Lower leg skin (tissue), 4 donors: Measurements from ENCODE around the gene NACC2. TPM values are rescaled to one million over a fixed set of nuclear protein-coding genes. Genes with fewer than 3 reads are reported as not detected.
A peak's percentile ranks its signal among the peaks of the same experiment; 100 is the strongest.
"Not testable (repeated sequence)": the region's sequence is repeated elsewhere in the genome, so short reads cannot be mapped to it uniquely, and the experiment has no call there.

Experiments used
- DNase-seq, 2 donors: peaks; one replicate each; pipeline ENCODE4 v3.0.0-alpha.2; 2019; ENCODE audit warnings: low spot score in 2 of 2
- H3K4me3 ChIP-seq: fragments of 200-600 bp; sonication (generic); 2 replicates; pipeline ENCODE4 v1.5.1; 2017; ENCODE audit warnings: mild to moderate bottlenecking, low read depth; ENCODE audit not compliant: poor library complexity, severe bottlenecking
- POLR2A ChIP-seq, 2 donors: fragments of 450-650 bp; IDR thresholded peaks; one replicate each; pipeline ENCODE4 v1.6.1; 2016 to 2017; ENCODE audit warnings: antibody characterized with exemption in 2 of 2, mild to moderate bottlenecking in 1 of 2, moderate library complexity in 1 of 2
- WGBS, 2 donors: methylation state at CpG; one replicate each; pipeline ENCODE4 v1.1.5; 2018; 5-methylcytosine and 5-hydroxymethylcytosine counted together
- intact Hi-C: fragments of 100-400 bp; cut with DNase I; formaldehyde crosslinking; loops from one replicate; pipeline ENCODE4 v1.15.0; 2023; ENCODE audit warnings: low total_unique reads
- total RNA-seq, 4 donors: library from RNA; depleted of rRNA; stranded (reverse); fragments of >200 nt; gene quantifications; one replicate each; pipeline ENCODE4 v1.1.0, GENCODE V29; 2016
- TF ChIP-seq, protein P1 (sequence below), 3 donors: fragments of 450-650 bp; IDR thresholded peaks; one replicate each; pipeline ENCODE4 v1.5.1; 2016; ENCODE audit warnings: antibody characterized with exemption in 3 of 3, mild to moderate bottlenecking in 3 of 3, moderate library complexity in 2 of 3

The NACC2 gene
- total RNA-seq, 4 donors from 2014 or later: 9.1 to 17.3 (median 13.4) TPM

DNA sequence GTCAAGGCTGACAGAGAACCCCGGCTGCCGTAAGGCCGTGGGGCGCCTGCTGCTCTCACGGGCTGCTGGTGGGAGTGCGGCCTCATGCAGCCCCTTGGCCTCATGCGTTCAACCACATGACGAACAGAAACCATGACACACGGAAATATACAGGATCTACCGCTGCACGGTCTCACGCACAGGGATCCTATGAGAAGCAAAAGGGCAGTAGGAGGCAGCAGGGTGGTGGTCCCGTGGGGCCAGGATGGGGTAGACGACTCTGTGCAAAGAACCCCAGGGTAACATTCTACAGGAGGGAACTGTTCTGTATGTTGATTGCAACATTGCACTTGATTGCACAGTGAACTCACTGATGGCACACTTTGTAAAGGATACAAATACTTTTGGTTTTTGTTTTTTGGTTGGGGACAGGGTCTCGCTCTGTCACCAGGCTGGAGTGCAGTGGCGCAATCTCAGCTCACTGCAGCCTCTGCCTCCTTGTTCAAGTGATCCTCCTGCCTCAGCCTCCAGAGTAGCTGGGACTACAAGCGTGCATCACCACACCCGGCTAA lies 51.6 kb downstream of the NACC2 start:
- TF ChIP-seq POLR2A (IDR thresholded peaks at IDR 0.05): no peak
- TF ChIP-seq, protein P1, sequence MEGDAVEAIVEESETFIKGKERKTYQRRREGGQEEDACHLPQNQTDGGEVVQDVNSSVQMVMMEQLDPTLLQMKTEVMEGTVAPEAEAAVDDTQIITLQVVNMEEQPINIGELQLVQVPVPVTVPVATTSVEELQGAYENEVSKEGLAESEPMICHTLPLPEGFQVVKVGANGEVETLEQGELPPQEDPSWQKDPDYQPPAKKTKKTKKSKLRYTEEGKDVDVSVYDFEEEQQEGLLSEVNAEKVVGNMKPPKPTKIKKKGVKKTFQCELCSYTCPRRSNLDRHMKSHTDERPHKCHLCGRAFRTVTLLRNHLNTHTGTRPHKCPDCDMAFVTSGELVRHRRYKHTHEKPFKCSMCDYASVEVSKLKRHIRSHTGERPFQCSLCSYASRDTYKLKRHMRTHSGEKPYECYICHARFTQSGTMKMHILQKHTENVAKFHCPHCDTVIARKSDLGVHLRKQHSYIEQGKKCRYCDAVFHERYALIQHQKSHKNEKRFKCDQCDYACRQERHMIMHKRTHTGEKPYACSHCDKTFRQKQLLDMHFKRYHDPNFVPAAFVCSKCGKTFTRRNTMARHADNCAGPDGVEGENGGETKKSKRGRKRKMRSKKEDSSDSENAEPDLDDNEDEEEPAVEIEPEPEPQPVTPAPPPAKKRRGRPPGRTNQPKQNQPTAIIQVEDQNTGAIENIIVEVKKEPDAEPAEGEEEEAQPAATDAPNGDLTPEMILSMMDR (IDR thresholded peaks at IDR 0.05): no peak
- no peak overlapping the region for H3K4me3 ChIP-seq
- 91 to 93% methylated on average over 18 of the region's 18 CpGs for WGBS, 2 donors
- DNase-seq: peak in 1 of 2 donors; percentile 69
- intact Hi-C loops: no loop called here

DNA sequence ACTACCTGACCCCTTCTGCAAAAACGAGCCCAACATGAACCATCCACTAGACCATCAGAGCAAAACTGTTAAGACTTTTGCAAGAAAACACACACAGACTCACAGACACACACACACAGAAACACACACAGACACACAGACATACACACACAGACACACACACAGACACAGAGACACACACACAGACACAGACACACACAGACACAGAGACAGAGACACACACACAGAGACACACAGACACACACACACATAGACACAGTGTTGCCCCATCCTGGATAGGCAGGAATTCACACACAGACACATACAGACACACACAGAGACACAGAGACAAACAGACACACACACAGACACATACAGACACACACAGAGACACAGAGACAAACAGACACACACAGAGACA lies 52.5 kb downstream of the NACC2 start:
- 68 to 73% methylated on average over 1 of the region's 1 CpG for WGBS, 2 donors
- TF ChIP-seq POLR2A (IDR thresholded peaks at IDR 0.05): no peak
- TF ChIP-seq, protein P1 (IDR thresholded peaks at IDR 0.05): peak in 1 of 3 donors; percentile 37
- DNase-seq: peak in 1 of 2 donors; percentile 56
- no peak overlapping the region for H3K4me3 ChIP-seq
- intact Hi-C loops: no loop called here

DNA sequence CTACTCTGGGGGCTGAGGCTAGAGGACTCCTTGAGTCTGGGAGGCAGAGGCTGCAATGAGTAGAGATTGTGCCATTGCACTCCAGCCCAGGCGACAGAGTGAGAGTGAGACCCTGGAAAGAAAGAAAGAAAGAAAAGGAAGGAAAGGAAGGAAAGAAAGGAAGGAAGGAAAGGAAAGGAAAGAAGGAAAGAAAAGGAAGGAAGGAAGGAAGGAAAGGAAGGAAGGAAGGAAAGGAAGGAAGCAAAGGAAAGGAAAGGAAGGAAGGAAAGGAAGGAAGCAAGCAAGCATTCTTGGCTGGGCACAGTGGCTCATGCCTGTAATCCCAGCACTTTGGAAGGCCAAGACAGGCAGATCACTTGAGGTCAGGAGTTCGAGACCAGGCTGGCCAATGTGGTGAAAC lies 54.2 kb downstream of the NACC2 start:
- DNase-seq, intact Hi-C loops, H3K4me3 ChIP-seq: not testable (repeated sequence)
- WGBS, 2 donors: 95 to 98% methylated on average over 2 of the region's 2 CpGs

DNA sequence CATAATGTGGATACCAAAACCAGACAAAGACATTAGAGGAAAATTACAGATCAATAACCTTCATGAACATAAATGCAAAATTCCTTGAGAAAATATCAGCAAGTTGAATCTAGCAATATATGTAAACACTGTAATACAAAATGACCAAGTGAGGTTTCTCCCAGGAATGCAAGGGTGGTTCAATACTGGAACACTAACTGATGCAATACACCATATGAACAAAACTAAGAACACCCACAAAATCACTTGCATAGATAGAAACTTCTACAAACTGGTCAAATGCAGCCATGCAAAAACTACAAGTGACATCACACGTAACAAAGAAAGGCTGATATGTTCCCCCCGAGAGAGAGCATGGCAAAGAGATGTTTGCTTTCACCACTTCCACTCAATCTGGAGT lies 55.6 kb downstream of the NACC2 start:
- TF ChIP-seq, protein P1 (IDR thresholded peaks at IDR 0.05): no peak
- no peak for TF ChIP-seq POLR2A (IDR thresholded peaks at IDR 0.05)
- 97 to 98% methylated on average over 2 of the region's 2 CpGs for WGBS, 2 donors
- intact Hi-C loops: no loop called here
- no peak overlapping the region for H3K4me3 ChIP-seq
- no peak for DNase-seq

DNA sequence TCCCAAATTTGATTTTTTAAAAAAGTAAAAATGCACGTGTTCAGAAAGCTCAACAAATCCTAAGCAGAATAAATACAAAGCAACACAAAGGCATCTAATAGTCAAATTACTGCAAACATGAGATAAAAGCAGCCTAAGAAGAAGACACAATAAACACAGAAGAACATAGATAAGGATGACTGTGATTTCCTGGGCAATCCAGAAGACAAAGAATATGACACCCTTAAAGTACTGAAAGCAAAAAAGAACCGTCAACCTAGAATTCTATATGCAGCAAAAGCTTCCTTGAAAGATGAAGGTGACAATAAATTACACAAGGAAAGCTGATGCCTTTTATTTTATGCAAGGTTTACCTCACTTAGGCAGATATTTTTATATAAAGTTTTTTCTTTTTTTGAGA lies 58.2 kb downstream of the NACC2 start:
- H3K4me3 ChIP-seq: no peak overlapping the region
- WGBS, 2 donors: 92 to 97% methylated on average over 2 of the region's 2 CpGs
- intact Hi-C loops: no loop called here
- no peak for DNase-seq
- TF ChIP-seq, protein P1 (IDR thresholded peaks at IDR 0.05): no peak
- no peak for TF ChIP-seq POLR2A (IDR thresholded peaks at IDR 0.05)

DNA sequence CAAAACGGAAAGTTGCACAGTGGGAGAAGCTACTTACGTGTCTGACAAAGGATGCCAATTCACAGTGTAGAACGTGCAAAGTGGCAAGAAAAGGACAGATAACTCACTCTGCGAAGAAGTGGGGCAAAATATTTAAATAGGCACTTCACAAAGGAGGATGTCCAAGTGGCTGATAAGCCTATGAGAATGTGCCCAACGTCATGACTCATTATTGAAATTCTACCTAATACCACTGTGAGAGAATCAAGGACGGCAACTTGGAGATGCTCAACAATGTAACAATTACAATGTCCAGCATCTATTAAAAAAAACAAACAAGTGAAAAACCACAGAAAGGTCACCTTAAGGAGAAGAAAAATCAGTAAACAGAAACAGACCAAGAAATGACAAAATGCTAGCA lies 59.0 kb downstream of the NACC2 start:
- intact Hi-C loops: no loop called here
- H3K4me3 ChIP-seq: no peak overlapping the region
- 92% methylated on average over 6 of the region's 6 CpGs for WGBS, 2 donors
- DNase-seq: no peak
- TF ChIP-seq, protein P1 (IDR thresholded peaks at IDR 0.05): no peak
- TF ChIP-seq POLR2A (IDR thresholded peaks at IDR 0.05): no peak
